Sigmoid colon (tissue), 7 donors: Measurements from ENCODE around the gene STRBP. TPM values are rescaled to one million over a fixed set of nuclear protein-coding genes. Genes with fewer than 3 reads are reported as not detected.

Experiments used
- DNase-seq: peaks from one replicate; pipeline ENCODE4 v3.0.0-alpha.2; 2019
- H3K27ac ChIP-seq, 4 donors: fragments of 200-600 bp; sonication (generic); one replicate each; pipeline ENCODE4 v1.5.1; 2016 to 2019; ENCODE audit warnings: mild to moderate bottlenecking in 1 of 4
- H3K27me3 ChIP-seq, 3 donors: fragments of 200-600 bp; sonication (generic); one replicate each; pipeline ENCODE4 v1.5.1; 2019; ENCODE audit warnings: mild to moderate bottlenecking in 1 of 3
- H3K36me3 ChIP-seq, 4 donors: fragments of 200-600 bp; sonication (generic); one replicate each; pipeline ENCODE4 v1.5.1; 2016 to 2019
- H3K4me1 ChIP-seq, 4 donors: fragments of 200-600 bp; sonication (generic); one replicate each; pipeline ENCODE4 v1.5.1; 2017 to 2019
- H3K4me3 ChIP-seq, 4 donors: fragments of 200-600 bp; sonication (generic); one replicate each; pipeline ENCODE4 v1.5.1; 2017 to 2019; ENCODE audit warnings: mild to moderate bottlenecking in 2 of 4, moderate library complexity in 1 of 4
- H3K9me3 ChIP-seq, 4 donors: fragments of 200-600 bp in 3 of 4; sonication (generic) in 3 of 4; one replicate each; pipeline versions ENCODE4 v1.5.1 to v1.6.1; 2013 to 2019
- EP300 ChIP-seq, 4 donors: sonication (generic); formaldehyde crosslinking; IDR thresholded peaks; one replicate each; pipeline ENCODE4 v1.6.1; 2017; ENCODE audit warnings: antibody characterized with exemption in 4 of 4
- POLR2A ChIP-seq, 2 donors: fragments of 450-650 bp; IDR thresholded peaks; one replicate each; pipeline ENCODE4 v1.6.1; 2016; ENCODE audit warnings: antibody characterized with exemption in 2 of 2, mild to moderate bottlenecking in 2 of 2, moderate library complexity in 2 of 2
- POLR2AphosphoS5 ChIP-seq, 4 donors: sonication (generic); formaldehyde crosslinking; IDR thresholded peaks; one replicate each; pipeline ENCODE4 v1.6.1; 2017; ENCODE audit warnings: antibody characterized with exemption in 4 of 4
- WGBS, 2 donors: extraction: QIAGEN DNeasy Blood & Tissue Kit; methylation state at CpG; one replicate each; pipeline ENCODE4 v1.1.7; 2013; 5-methylcytosine and 5-hydroxymethylcytosine counted together
- intact Hi-C: fragments of 100-400 bp; cut with DNase I; formaldehyde crosslinking; loops from one replicate; pipeline ENCODE4 v1.15.1; 2023
- polyA plus RNA-seq, 3 donors: library from polyadenylated mRNA; stranded (reverse); fragments of 200-250 nt; gene quantifications; one replicate each; pipeline ENCODE4 v1.2.3, GENCODE V29; 2013
- total RNA-seq, 4 donors: library from RNA; depleted of rRNA; stranded (reverse); fragments of >200 nt; gene quantifications; one replicate each; pipeline ENCODE4 v1.1.0, GENCODE V29; 2016
- TF ChIP-seq, protein P1 (sequence below), 4 experiments: fragments of 450-650 bp in 3 of 4; fragments of 200-600 bp in 1 of 4; IDR thresholded peaks; one replicate each; pipeline ENCODE4 v1.5.1; 2016 to 2019; ENCODE audit warnings: antibody characterized with exemption in 4 of 4, mild to moderate bottlenecking in 3 of 4, moderate library complexity in 2 of 4
- donor health status: healthy with polysubstance abuse.
- donor health status: Bipolar disorder and iron deficiency.
- donor health status: healthy.

Gene STRBP
- total and polyA plus RNA-seq, 7 donors, result 13.3 to 32.2 (median 18.0) TPM

DNA sequence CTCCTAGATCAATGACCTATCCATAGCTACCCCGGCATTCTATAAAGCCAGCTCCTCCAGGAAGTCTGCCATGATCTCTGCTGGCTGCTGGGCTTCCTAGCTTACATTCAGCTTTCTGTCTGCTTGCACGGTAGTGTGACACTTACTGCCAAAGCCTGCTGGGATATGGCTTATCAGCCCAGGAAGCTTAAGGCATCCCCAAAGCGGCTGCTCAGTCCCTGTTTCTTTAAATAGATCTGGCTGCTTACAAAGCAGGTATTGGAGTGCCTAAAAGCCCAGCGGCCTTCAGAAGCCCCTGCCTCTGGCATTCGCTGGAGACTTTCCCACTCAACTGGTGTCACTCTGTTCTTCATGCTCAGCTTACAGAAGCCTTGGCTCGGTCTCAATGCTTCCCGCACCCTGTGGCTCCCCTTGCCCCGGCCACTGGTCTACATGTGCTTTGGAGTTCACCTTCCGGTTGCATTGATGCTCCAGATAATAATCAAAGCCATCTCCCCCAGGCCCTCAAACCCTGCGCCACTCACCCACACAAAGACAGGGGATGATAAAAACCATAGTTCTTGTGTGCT lies 31.3 kb upstream of the STRBP start:
- H3K4me1 ChIP-seq, result peaks cover 0 to 7% (median 2%) of the 10 kb centered on the region in 4 donors
- H3K9me3 ChIP-seq, result no peaks in the 10 kb centered on the region
- no peak overlapping the region for H3K4me3 ChIP-seq
- intact Hi-C loops, result no loop called here
- peak; percentile 42 for DNase-seq
- WGBS, 2 donors, result 84 to 89% methylated on average over 10 of the region's 10 CpGs
- H3K27me3 ChIP-seq, result no peaks in the 10 kb centered on the region
- TF ChIP-seq POLR2A (IDR thresholded peaks at IDR 0.05) (no peak), POLR2AphosphoS5 (IDR thresholded peaks at IDR 0.05) (no peak), EP300 (IDR thresholded peaks at IDR 0.05) (no peak)
- H3K27ac ChIP-seq, result no peak overlapping the region
- no peaks in the 10 kb centered on the region for H3K36me3 ChIP-seq

DNA sequence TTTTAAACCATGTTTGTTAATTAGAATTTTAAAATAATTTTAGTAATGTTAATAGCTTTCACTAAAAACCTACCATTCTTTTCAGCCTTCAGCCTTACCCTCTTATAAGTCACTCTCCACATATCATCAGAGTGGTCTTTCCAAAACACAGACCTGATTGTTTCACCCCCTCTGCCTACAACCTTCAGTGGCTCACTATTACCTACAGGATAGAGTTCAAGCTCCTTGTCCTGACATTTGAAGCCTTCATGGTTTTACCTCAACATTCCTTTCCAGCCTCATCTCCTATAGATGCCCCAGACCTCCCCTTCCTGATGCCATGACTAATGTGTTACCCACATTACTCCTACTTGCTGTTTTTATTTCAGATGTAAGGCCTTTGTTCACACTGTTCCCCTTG lies 27.8 kb upstream of the STRBP start:
- H3K27me3 ChIP-seq, result no peaks in the 10 kb centered on the region
- H3K36me3 ChIP-seq, result no peaks in the 10 kb centered on the region
- peaks cover 0 to 7% (median 2%) of the 10 kb centered on the region in 4 donors for H3K4me1 ChIP-seq
- no peaks in the 10 kb centered on the region for H3K9me3 ChIP-seq
- intact Hi-C loops, result no loop called here
- TF ChIP-seq POLR2AphosphoS5 (IDR thresholded peaks at IDR 0.05) (no peak), EP300 (IDR thresholded peaks at IDR 0.05) (no peak), POLR2A (IDR thresholded peaks at IDR 0.05) (no peak)
- TF ChIP-seq, protein P1, sequence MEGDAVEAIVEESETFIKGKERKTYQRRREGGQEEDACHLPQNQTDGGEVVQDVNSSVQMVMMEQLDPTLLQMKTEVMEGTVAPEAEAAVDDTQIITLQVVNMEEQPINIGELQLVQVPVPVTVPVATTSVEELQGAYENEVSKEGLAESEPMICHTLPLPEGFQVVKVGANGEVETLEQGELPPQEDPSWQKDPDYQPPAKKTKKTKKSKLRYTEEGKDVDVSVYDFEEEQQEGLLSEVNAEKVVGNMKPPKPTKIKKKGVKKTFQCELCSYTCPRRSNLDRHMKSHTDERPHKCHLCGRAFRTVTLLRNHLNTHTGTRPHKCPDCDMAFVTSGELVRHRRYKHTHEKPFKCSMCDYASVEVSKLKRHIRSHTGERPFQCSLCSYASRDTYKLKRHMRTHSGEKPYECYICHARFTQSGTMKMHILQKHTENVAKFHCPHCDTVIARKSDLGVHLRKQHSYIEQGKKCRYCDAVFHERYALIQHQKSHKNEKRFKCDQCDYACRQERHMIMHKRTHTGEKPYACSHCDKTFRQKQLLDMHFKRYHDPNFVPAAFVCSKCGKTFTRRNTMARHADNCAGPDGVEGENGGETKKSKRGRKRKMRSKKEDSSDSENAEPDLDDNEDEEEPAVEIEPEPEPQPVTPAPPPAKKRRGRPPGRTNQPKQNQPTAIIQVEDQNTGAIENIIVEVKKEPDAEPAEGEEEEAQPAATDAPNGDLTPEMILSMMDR (IDR thresholded peaks at IDR 0.05), result no peak
- no peak for DNase-seq
- H3K4me3 ChIP-seq, result no peak overlapping the region
- no peak overlapping the region for H3K27ac ChIP-seq

DNA sequence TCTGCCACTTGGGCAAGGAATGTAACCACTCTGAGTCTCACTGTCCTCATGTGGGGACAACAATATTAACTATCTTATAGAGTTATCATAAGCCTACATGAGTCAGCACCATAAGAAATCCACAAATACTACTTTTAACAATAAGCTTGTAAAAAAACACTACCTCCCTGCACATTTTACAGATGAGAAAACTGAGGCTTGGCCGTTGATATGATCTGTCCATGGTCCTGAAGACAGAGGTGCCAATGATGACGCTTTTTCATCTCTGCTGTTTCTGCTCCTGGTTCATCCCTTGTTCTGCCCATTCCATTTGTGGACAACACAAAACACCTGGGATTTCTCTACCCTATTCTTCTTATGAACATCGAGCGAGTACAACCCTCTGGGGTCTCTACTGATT lies 23.4 kb upstream of the STRBP start:
- Histone ChIP-seq H3K36me3 (no peaks in the 10 kb centered on the region), H3K27me3 (no peaks in the 10 kb centered on the region), H3K4me3 (no peak overlapping the region), H3K4me1 (peaks cover 0 to 1% (median 0%) of the 10 kb centered on the region in 4 donors), H3K27ac (no peak overlapping the region), H3K9me3 (no peaks in the 10 kb centered on the region)
- WGBS, 2 donors, result 83 to 90% methylated on average over 4 of the region's 4 CpGs
- intact Hi-C loops, result no loop called here
- TF ChIP-seq EP300 (IDR thresholded peaks at IDR 0.05), result no peak
- TF ChIP-seq POLR2A (IDR thresholded peaks at IDR 0.05), result no peak
- TF ChIP-seq, protein P1 (IDR thresholded peaks at IDR 0.05), result no peak
- no peak for TF ChIP-seq POLR2AphosphoS5 (IDR thresholded peaks at IDR 0.05)
- DNase-seq, result no peak

DNA sequence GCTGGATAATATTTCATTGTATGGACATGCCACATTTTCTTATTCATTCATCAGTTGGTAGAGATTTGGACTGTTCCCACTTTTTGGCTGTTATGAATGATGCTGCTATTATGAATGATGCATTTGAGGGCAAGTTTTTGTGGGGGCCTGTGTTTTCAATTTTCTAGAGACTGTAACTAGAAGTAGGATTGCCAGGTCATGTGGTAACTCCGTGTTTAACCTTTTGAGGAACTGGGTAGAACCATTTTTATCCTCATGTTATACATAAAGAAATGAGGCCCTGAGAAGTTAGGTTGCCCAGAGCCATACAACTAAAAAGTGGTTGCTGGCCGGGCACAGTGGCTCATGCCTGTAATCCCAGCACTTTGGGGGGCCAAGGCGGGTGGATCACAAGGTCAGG lies 22.4 kb upstream of the STRBP start:
- Histone ChIP-seq H3K27me3 (no peaks in the 10 kb centered on the region), H3K27ac (no peak overlapping the region), H3K4me1 (no peaks in the 10 kb centered on the region), H3K9me3 (no peaks in the 10 kb centered on the region), H3K36me3 (no peaks in the 10 kb centered on the region), H3K4me3 (no peak overlapping the region)
- WGBS, 2 donors, result 77 to 78% methylated on average over 3 of the region's 3 CpGs
- DNase-seq, result no peak
- intact Hi-C loops, result no loop called here
- TF ChIP-seq, protein P1 (IDR thresholded peaks at IDR 0.05), result no peak
- no peak for TF ChIP-seq EP300 (IDR thresholded peaks at IDR 0.05)
- no peak for TF ChIP-seq POLR2AphosphoS5 (IDR thresholded peaks at IDR 0.05)
- no peak for TF ChIP-seq POLR2A (IDR thresholded peaks at IDR 0.05)

DNA sequence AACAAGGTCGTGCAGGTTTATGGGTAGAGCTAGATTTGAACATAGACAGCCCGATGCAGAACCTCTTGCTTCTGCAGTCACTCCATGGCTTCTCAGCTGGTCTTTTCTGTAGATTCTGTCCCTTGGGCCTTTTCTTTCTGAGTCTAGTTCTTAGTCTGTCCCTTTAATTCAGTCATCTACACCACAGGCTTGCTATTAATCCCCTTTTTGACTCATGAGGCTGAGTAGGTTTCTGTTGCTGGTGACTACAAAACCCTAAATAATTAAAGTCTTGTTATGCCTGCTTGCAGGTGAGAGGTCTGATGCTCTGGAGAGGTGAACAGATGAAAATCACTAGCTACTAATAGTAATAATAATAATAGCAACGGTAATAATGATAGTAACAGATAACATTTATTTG lies 19.3 kb upstream of the STRBP start:
- intact Hi-C loops, result no loop called here
- 76 to 82% methylated on average over 3 of the region's 3 CpGs for WGBS, 2 donors
- H3K4me3 ChIP-seq, result no peak overlapping the region
- H3K9me3 ChIP-seq, result no peaks in the 10 kb centered on the region
- TF ChIP-seq EP300 (IDR thresholded peaks at IDR 0.05) (no peak), POLR2A (IDR thresholded peaks at IDR 0.05) (no peak), POLR2AphosphoS5 (IDR thresholded peaks at IDR 0.05) (no peak)
- TF ChIP-seq, protein P1 (IDR thresholded peaks at IDR 0.05), result no peak
- DNase-seq, result no peak
- no peaks in the 10 kb centered on the region for H3K27me3 ChIP-seq
- no peak overlapping the region for H3K27ac ChIP-seq
- H3K4me1 ChIP-seq, result peaks cover 0 to 8% (median 6%) of the 10 kb centered on the region in 4 donors
- H3K36me3 ChIP-seq, result no peaks in the 10 kb centered on the region
